ENCODE results near the gene FRRS1.

Gene FRRS1

DNA sequence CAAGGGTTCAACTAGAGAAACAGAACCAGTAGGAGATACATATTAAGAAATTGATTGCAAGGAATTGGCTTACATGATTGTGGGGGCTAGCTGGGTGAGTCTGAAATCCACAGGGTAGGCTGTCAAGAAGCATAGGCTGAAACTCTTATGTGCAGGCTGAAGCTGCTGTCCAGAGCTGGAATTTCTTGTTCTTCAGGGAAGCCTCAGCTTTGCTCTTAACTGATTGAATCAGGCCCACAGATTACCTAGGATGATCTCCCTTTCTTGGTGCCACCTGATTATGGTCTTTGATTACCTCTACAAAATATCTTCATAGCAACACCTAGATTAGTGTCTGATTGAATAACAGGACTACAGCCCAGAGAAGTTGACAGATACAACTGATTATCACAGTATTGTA, 22.5 kb upstream of the FRRS1 start:
- TF ChIP-seq, protein P1, sequence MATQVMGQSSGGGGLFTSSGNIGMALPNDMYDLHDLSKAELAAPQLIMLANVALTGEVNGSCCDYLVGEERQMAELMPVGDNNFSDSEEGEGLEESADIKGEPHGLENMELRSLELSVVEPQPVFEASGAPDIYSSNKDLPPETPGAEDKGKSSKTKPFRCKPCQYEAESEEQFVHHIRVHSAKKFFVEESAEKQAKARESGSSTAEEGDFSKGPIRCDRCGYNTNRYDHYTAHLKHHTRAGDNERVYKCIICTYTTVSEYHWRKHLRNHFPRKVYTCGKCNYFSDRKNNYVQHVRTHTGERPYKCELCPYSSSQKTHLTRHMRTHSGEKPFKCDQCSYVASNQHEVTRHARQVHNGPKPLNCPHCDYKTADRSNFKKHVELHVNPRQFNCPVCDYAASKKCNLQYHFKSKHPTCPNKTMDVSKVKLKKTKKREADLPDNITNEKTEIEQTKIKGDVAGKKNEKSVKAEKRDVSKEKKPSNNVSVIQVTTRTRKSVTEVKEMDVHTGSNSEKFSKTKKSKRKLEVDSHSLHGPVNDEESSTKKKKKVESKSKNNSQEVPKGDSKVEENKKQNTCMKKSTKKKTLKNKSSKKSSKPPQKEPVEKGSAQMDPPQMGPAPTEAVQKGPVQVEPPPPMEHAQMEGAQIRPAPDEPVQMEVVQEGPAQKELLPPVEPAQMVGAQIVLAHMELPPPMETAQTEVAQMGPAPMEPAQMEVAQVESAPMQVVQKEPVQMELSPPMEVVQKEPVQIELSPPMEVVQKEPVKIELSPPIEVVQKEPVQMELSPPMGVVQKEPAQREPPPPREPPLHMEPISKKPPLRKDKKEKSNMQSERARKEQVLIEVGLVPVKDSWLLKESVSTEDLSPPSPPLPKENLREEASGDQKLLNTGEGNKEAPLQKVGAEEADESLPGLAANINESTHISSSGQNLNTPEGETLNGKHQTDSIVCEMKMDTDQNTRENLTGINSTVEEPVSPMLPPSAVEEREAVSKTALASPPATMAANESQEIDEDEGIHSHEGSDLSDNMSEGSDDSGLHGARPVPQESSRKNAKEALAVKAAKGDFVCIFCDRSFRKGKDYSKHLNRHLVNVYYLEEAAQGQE (IDR thresholded peaks at IDR 0.05; ENCODE audit: insufficient read depth in 1 of 2, low read depth in 2 of 2, low read length in 2 of 2) = no peak
- no peak for TF ChIP-seq POLR2AphosphoS5 (IDR thresholded peaks at IDR 0.05; ENCODE audit: low read depth, low read length)
- no peak for TF ChIP-seq TAF1 (IDR thresholded peaks at IDR 0.05; ENCODE audit: borderline replicate concordance, insufficient read depth, low read length)
- TF ChIP-seq FOXP2 (optimal IDR thresholded peaks at IDR 0.05; ENCODE audit: borderline replicate concordance, extremely low read depth, extremely low read length, insufficient read depth) = no peak
- no peak for TF ChIP-seq SIN3A (IDR thresholded peaks at IDR 0.05; ENCODE audit: borderline replicate concordance, insufficient read depth, low read length)

DNA sequence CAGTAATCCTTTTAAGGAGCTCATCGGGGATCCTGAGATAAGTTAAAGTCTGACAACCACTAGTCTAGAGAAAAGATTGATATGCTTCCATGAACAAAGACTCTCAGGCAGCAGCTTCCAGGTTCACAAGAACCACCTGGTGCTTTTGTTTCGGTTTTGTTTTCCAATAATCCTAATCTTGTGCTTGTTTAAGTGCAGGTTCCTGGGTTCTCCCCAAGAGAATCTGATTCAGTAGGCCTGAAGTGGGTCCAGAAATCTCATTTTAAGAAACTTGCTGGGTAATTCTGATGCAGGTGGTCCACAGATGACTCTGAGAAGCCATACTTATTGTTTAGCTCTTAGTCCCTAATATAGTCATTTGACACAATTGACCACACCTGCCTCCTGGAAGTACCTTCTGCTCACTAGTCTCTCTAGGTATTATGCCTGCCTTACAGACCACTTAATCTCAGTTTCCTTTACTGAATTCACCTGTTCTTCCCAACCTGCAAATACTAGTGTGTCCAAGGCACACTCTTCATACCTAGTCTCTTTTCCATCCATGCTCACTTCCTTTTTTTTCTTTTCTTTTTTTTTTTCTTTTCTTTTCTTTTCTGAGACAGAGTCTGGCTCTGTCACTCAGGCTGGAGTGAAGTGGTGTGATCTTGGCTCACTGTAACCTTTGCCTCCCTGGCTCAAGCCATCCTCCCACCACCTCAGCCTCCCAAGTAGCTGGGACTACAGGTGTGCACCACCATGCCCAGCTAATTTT, 20.5 kb upstream of the FRRS1 start:
- no peak for TF ChIP-seq FOXP2 (optimal IDR thresholded peaks at IDR 0.05; ENCODE audit: borderline replicate concordance, extremely low read depth, extremely low read length, insufficient read depth)
- TF ChIP-seq SIN3A (IDR thresholded peaks at IDR 0.05; ENCODE audit: borderline replicate concordance, insufficient read depth, low read length) = no peak
- no peak for TF ChIP-seq TAF1 (IDR thresholded peaks at IDR 0.05; ENCODE audit: borderline replicate concordance, insufficient read depth, low read length)
- TF ChIP-seq POLR2AphosphoS5 (IDR thresholded peaks at IDR 0.05; ENCODE audit: low read depth, low read length) = no peak
- TF ChIP-seq, protein P1 (IDR thresholded peaks at IDR 0.05; ENCODE audit: insufficient read depth in 1 of 2, low read depth in 2 of 2, low read length in 2 of 2) = no peak

DNA sequence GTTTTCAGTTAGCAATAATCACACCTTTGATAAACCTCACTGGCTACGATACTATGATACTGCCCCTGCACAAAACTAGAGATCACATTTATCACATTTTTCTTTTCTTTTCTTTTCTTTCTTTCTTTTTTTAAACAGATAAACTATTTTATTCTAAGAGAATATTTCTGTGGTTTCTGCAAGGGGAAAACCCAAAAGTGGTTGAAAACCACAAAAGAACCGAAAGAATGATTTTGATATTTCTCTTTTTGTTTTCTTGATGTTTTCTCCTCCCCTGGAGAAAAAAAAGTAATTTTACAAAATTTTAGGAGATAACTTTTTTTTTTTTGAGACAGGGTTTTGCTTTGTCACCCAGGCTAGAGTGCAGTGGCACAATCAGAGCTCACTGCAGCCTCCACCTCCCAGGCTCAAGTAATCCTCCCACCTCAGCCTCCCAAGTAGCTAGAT, 18.4 kb upstream of the FRRS1 start:
- TF ChIP-seq FOXP2 (optimal IDR thresholded peaks at IDR 0.05; ENCODE audit: borderline replicate concordance, extremely low read depth, extremely low read length, insufficient read depth) (no peak), TAF1 (IDR thresholded peaks at IDR 0.05; ENCODE audit: borderline replicate concordance, insufficient read depth, low read length) (no peak), SIN3A (IDR thresholded peaks at IDR 0.05; ENCODE audit: borderline replicate concordance, insufficient read depth, low read length) (no peak), POLR2AphosphoS5 (IDR thresholded peaks at IDR 0.05; ENCODE audit: low read depth, low read length) (no peak)
- TF ChIP-seq, protein P1 (IDR thresholded peaks at IDR 0.05; ENCODE audit: insufficient read depth in 1 of 2, low read depth in 2 of 2, low read length in 2 of 2) = no peak

GRCh38 chr1:99784143-99784542, 17.7 kb upstream of the FRRS1 start:
- TF ChIP-seq FOXP2 (optimal IDR thresholded peaks at IDR 0.05; ENCODE audit: borderline replicate concordance, extremely low read depth, extremely low read length, insufficient read depth) = no peak
- no peak for TF ChIP-seq POLR2AphosphoS5 (IDR thresholded peaks at IDR 0.05; ENCODE audit: low read depth, low read length)
- no peak for TF ChIP-seq SIN3A (IDR thresholded peaks at IDR 0.05; ENCODE audit: borderline replicate concordance, insufficient read depth, low read length)
- TF ChIP-seq, protein P1 (IDR thresholded peaks at IDR 0.05; ENCODE audit: insufficient read depth in 1 of 2, low read depth in 2 of 2, low read length in 2 of 2) = no peak
- no peak for TF ChIP-seq TAF1 (IDR thresholded peaks at IDR 0.05; ENCODE audit: borderline replicate concordance, insufficient read depth, low read length)

All from PFSK-1 (cell line).